ENCODE results near the gene PPP1CA. TPM values are rescaled to one million over a fixed set of nuclear protein-coding genes. Genes with fewer than 3 reads are reported as not detected.

Gene PPP1CA
- total RNA-seq, 2 experiments from 2014 or later = 202 to 204 TPM

DNA sequence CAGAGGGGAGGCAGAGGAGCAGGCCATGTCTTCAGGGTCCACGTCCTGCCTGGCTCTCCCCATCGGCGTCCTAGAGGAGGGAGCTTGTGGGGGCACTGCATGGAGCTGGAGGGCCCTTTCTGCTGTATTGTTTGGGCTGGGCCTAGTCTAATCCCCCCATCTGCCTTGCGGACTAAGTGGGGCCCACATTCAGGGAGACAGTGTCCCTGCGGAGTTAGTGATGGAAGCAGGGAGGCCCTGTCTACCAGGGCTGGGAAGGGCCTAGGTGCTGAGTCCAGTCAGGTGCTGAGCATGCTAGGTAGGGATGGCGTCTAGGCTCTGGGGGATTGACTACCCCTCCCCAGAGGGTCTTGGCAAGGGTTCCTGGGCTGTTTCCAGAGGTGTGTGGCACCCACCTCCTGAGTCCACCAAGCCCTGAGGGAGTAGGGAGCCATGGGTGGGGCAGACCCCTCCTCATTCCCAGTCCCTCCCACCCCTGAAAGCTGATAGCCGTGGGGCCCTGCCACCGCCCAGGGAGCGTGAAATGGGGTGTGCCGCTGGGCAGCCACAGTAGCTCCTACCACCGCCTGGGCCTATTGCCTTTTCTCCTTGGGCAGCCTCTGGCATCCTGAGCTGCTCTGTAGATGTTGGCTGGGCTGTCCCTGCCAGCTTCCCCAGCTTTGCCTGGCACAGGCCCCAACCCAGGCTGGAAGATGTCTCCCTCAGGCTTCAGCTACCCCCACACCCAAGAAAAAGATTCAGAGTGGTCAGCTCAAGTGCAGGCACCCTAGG is 46.5 kb downstream of the PPP1CA start:
- H3K36me3 Mint-ChIP-seq (ENCODE audit: low read depth) = no peaks in the 10 kb centered on the region
- H3K4me3 Mint-ChIP-seq = no peak overlapping the region
- intact Hi-C loops (cut with micrococcal nuclease) = no loop called here
- no peaks in the 10 kb centered on the region for H3K9me3 Mint-ChIP-seq
- CTCF ChIA-PET = interaction anchor here (0.7 to 17.3 kb wide), 9 partner anchors 9 to 304 kb away, joined by 3 to 636 read pairs (median 4); partner anchors contain the start of genes CLCF1 and GSTP1
- no peak for DNase-seq
- peak overlapping the region; percentile 97 for H3K27ac Mint-ChIP-seq
- peaks cover 39% of the 10 kb centered on the region for H3K4me1 Mint-ChIP-seq (ENCODE audit: low read depth)
- H3K27me3 Mint-ChIP-seq (ENCODE audit: low read depth) = no peaks in the 10 kb centered on the region

DNA sequence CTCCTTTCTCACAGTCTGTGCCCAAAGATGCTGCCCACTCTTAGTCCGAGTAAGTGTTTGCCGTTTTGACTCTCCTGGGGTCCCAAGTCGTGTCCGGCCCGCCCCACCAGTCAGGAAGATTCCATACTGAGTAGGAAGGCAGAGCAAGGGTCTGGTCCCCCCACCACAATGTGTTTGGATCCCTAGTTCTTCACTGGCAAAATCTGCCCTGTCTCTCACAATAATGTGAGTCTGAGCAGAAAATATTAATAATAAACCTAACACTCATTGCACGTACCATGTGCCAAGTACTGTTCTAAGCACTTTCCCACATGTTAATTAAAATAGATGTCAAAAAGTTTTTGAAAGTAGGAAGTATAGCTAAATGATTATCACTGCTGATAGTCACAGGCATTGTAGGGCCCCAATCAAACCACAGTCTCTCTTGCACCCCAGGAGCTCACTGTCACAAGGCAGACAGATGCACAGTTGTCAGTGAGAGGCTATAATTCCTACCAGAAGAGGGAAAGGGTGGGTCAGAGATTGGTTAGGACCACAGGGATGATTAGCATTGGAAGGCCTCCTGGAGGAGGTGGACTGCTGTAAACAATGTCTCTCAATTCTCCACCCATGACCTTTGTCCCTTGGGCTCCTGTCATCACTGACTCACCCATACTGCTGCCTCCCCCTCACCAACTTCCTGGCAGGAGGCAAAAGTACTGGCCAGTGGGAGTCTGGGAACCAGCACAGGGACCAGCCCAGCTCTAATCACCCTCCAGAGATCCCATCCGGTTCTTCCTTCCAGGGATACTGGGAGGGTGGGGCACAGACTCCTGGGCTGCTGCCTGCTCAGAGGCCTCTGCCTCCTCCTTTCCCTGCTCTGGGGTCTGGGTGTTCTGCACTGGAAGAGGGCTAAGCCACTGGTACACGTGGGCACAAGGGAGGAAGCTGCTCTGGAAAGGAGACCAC is 47.3 kb downstream of the PPP1CA start:
- intact Hi-C loops (cut with micrococcal nuclease) = loop anchor here (1.0 to 5.0 kb wide), 3 partner anchors 48 to 303 kb away; partner anchors contain the start of gene GSTP1
- Mint-ChIP-seq H3K4me1 (ENCODE audit: low read depth) (peaks cover 45% of the 10 kb centered on the region), H3K9me3 (no peaks in the 10 kb centered on the region), H3K27ac (peak overlapping the region; percentile 97), H3K36me3 (ENCODE audit: low read depth) (no peaks in the 10 kb centered on the region), H3K27me3 (ENCODE audit: low read depth) (no peaks in the 10 kb centered on the region), H3K4me3 (peak overlapping the region; percentile 92)
- CTCF ChIA-PET = interaction anchor here (0.6 to 17.3 kb wide), 8 partner anchors 10 to 305 kb away, joined by 3 to 636 read pairs (median 12); partner anchors contain the start of gene CLCF1
- DNase-seq = peak; percentile 43

DNA sequence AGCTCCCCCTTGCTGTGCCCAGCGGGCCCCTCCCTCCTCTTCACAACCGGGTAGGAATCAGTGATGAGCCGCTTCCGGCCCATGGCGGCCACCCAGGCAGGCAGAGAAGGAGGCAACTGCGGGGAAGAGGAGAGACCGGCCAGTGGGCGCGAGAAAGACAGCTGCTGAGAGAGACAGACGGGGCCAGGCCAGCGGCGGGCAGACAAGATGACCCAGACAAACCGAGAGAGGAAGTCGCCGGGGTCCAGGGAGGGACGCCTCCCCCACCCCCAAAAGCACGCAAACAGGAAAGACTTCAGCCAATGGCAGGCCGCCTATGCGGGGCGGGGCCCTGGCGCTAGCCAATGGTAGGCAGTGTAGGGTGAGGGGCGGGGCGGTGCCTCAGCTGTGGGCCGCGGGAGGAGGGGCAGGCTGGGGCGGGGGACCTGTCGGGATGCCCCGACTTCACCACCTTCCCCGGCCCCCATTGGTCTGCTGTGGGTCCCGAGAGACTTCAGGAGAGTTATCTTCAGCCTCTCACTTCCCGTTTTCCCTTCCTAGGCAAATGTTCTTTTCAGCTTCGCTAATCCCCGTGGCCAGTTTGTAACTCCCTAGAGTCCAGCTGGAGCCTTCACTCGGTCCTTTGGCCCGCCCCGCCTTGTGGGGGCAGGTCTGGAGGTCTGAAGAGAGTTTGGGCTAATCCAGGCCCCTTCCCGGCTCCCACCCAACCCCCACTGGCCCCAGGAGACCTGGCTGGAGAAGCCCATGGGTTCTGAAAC is 48.2 kb downstream of the PPP1CA start, which contains the start of gene POLD4:
TSS of gene POLD4 (minus strand) at position 230 of the 758 bp plus-strand sequence. CDS start at position 83, 147 bp downstream.
- peak within 1 kb of the TSS; percentile 92 for H3K4me3 Mint-ChIP-seq
- H3K36me3 Mint-ChIP-seq (ENCODE audit: low read depth) = no peaks in the 10 kb centered on the region
- peak; percentile 97 for DNase-seq
- H3K27ac Mint-ChIP-seq = peak within 1 kb of the TSS; percentile 97
- no peaks in the 10 kb centered on the region for H3K9me3 Mint-ChIP-seq
- no peaks in the 10 kb centered on the region for H3K27me3 Mint-ChIP-seq (ENCODE audit: low read depth)
- CTCF ChIA-PET = interaction anchor here (0.6 to 17.3 kb wide), 11 partner anchors 8 to 230 kb away, joined by 3 to 636 read pairs (median 3); partner anchors contain the start of genes CLCF1, GSTP1 and RAD9A
- intact Hi-C loops (cut with micrococcal nuclease) = loop anchor here (1.0 to 5.0 kb wide), 5 partner anchors 49 to 304 kb away; partner anchors contain the start of gene GSTP1
- H3K4me1 Mint-ChIP-seq (ENCODE audit: low read depth) = peaks cover 54% of the 10 kb centered on the region

DNA sequence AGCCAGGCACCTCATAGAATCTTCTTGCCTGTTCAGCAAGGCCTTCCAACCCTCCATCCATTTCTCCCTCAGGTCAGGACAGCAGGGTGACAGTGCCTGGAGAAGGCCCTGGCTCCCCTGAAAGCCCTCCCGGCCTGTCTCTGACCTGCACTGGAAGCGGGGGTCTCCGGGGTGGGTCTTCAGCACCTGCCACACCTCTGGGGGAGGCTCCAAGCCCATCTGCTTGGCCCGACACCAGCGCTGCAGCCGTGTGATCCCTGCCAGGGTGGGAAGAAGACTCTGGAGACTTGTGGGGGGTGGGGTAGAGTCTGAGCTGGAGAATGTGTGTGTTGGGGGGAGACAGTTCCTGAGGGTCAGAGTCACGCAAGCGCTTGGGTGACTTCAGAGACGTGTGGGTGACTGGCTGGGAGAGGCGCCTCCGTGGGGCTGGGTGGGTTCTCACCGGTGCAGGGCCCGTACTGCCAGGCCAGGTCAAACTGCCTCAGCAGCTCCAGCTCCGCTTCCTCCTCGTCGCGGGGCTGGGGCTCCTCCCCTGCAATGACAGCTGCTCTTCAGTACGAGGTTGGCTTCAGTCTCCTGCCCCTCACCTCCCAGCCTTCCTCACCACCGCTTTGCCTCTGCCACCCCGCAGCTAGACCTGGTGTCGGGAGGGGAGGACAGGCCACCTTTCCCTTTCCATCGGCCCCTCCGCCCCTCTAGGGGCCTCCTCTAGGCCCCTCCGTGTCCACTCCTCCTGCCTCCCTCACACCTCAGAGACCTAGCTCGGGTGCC is 48.9 kb downstream of the PPP1CA start:
- CTCF ChIA-PET = interaction anchor here (0.6 to 17.3 kb wide), 13 partner anchors 7 to 231 kb away, joined by 3 to 636 read pairs (median 5); partner anchors contain the start of genes CLCF1, GRK2, GSTP1 and RAD9A
- peak overlapping the region; percentile 92 for H3K4me3 Mint-ChIP-seq
- no peaks in the 10 kb centered on the region for H3K9me3 Mint-ChIP-seq
- H3K27ac Mint-ChIP-seq = peak overlapping the region; percentile 97
- intact Hi-C loops (cut with micrococcal nuclease) = loop anchor here (1.0 to 5.0 kb wide), 4 partner anchors 133 to 305 kb away; partner anchors contain the start of gene GSTP1
- DNase-seq = no peak
- no peaks in the 10 kb centered on the region for H3K36me3 Mint-ChIP-seq (ENCODE audit: low read depth)
- no peaks in the 10 kb centered on the region for H3K27me3 Mint-ChIP-seq (ENCODE audit: low read depth)
- peaks cover 61% of the 10 kb centered on the region for H3K4me1 Mint-ChIP-seq (ENCODE audit: low read depth)

DNA sequence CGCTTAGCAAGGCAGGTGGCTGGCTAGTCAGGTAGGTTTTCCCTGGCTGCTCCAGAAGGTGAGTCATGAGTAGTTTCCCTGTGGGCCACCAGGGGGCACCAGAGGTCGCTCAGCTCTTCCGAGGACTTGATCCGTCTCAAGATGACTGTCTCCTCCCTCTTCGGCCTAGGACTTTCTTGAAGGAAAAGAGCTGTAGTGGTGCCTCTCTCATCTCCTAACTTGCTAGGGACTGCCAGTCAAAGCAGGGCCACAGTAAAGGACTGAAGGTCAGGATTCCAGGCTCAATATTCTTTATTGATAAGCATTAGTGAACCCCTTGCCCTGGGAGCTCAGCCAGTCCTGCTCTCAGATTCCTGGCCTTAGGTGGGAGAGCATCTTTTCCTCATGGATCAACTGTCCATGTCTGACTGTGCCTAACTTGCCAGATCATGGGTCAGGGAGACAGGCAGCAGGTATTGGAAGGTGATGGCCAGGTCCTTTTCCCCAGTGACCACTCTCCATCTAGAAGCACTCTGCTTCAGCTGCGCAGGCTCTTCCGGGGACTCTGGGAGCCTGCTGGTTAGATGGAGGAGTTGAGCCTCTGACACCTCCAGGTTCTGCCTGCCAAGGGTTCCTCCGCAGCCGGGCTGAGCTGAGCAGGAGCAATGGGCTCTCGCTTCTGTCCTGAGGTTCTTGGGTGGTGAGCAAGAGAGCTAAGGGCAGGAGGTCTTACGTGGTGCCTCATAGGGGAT is 50.2 kb downstream of the PPP1CA start:
- CTCF ChIA-PET = interaction anchor here (0.6 to 17.3 kb wide), 29 partner anchors 9 to 391 kb away, joined by 3 to 636 read pairs (median 5); partner anchors contain the start of genes CLCF1, GRK2, NUDT8 and PPP1CA
- peaks cover 62% of the 10 kb centered on the region for H3K4me1 Mint-ChIP-seq (ENCODE audit: low read depth)
- H3K36me3 Mint-ChIP-seq (ENCODE audit: low read depth) = no peaks in the 10 kb centered on the region
- H3K27ac Mint-ChIP-seq = peak overlapping the region; percentile 86
- H3K4me3 Mint-ChIP-seq = peak overlapping the region; percentile 35
- H3K9me3 Mint-ChIP-seq = no peaks in the 10 kb centered on the region
- no peaks in the 10 kb centered on the region for H3K27me3 Mint-ChIP-seq (ENCODE audit: low read depth)
- intact Hi-C loops (cut with micrococcal nuclease) = loop anchor here (1.0 to 5.0 kb wide), 3 partner anchors 31 to 306 kb away; partner anchors contain the start of gene GSTP1
- DNase-seq = peak; percentile 72

DNA sequence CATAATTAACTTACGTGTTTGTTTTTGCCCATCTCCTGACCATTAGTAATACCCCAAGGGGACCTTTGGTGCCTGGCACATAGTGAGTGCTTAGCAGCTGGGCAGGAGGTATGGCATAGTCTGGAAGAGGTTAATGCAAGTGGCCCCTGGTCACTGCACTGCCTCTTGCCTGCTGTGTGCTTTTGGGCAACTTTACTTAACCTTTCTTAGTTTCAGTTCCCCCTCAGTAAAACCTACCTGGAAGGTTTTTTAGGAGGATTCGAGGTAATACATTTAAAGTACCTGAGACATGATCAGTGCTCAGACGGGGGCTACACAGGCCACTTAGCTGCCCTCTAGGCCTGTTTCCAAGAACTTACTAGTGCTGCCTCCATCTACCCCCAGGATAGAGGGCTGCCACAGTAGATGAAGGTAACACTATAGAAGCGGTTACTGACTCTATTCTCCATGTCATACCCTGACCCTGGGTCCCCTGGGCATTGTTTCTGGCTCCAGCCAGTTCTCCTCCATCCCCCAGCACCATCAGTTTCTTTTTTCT is 51.7 kb downstream of the PPP1CA start:
- intact Hi-C loops (cut with micrococcal nuclease) = loop anchor here (5.0 kb wide), 2 partner anchors 232 to 307 kb away; partner anchors contain the start of gene GSTP1

DNA sequence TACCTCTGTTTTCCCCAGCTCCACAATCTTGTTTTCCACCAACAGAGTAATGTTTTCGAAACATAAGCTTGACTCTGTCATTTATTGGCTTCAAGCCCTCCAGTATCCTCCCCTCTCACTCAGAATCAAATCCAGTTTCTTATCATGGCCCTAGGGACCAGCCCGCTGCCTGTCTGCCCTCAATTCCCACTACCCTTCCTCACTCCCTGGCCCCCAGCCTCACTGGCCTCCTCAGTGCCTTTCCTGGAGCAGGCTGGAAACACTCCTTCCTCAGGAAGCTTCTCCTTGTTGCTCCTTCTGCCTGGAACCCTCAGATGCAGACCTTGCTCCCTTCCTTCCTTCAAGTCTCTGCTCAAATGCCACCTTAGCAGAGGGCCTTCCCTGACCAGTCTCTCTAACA is 52.2 kb downstream of the PPP1CA start:
- Mint-ChIP-seq H3K9me3 (no peaks in the 10 kb centered on the region), H3K36me3 (ENCODE audit: low read depth) (no peaks in the 10 kb centered on the region), H3K27ac (peak overlapping the region; percentile 22), H3K4me1 (ENCODE audit: low read depth) (peaks cover 75% of the 10 kb centered on the region), H3K4me3 (no peak overlapping the region), H3K27me3 (ENCODE audit: low read depth) (no peaks in the 10 kb centered on the region)
- intact Hi-C loops (cut with micrococcal nuclease) = no loop called here
- CTCF ChIA-PET = interaction anchor here (0.6 to 17.3 kb wide), 4 partner anchors 8 to 87 kb away, joined by 3 to 636 read pairs (median 4); partner anchors contain the start of gene CLCF1
- DNase-seq = no peak

More for the DNA sequence above, 51.7 kb downstream of the PPP1CA start:
- no peak for DNase-seq
- H3K36me3 Mint-ChIP-seq (ENCODE audit: low read depth) = no peaks in the 10 kb centered on the region
- H3K9me3 Mint-ChIP-seq = no peaks in the 10 kb centered on the region
- H3K4me1 Mint-ChIP-seq (ENCODE audit: low read depth) = peaks cover 75% of the 10 kb centered on the region
- H3K4me3 Mint-ChIP-seq = no peak overlapping the region
- no peaks in the 10 kb centered on the region for H3K27me3 Mint-ChIP-seq (ENCODE audit: low read depth)
- CTCF ChIA-PET = interaction anchor here (0.6 to 17.3 kb wide), 8 partner anchors 8 to 88 kb away, joined by 3 to 636 read pairs (median 12); partner anchors contain the start of gene CLCF1
- H3K27ac Mint-ChIP-seq = no peak overlapping the region

DNA sequence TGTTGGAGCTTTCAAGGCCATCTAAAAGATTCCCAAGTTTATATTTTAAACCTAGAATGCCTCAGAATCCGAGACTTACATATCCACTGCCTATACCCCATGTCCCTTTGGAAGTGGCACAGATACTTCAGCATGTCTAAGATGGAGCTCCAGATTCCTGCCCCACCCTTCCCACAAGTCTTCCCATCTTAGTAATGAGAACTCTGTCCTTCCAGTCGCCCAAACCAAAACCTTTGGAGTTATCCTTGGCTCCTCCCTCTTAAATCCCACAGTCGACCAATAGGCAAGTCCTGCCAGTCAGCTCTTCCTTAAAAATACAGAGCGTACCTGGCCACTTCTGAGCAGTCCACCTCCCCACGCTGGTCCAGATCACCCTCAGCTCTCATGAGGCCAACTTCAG is 52.6 kb downstream of the PPP1CA start:
- intact Hi-C loops (cut with micrococcal nuclease) = no loop called here
- no peaks in the 10 kb centered on the region for H3K36me3 Mint-ChIP-seq (ENCODE audit: low read depth)
- no peak for DNase-seq
- H3K9me3 Mint-ChIP-seq = no peaks in the 10 kb centered on the region
- H3K27ac Mint-ChIP-seq = no peak overlapping the region
- no peak overlapping the region for H3K4me3 Mint-ChIP-seq
- CTCF ChIA-PET = interaction anchor here (0.6 to 17.3 kb wide), 4 partner anchors 8 to 87 kb away, joined by 3 to 636 read pairs (median 4); partner anchors contain the start of gene CLCF1
- no peaks in the 10 kb centered on the region for H3K27me3 Mint-ChIP-seq (ENCODE audit: low read depth)
- H3K4me1 Mint-ChIP-seq (ENCODE audit: low read depth) = peaks cover 75% of the 10 kb centered on the region
